CD4-positive, alpha-beta T cell treated with Interleukin-17A for 1 hour (primary cell): ENCODE results near the gene SFRP4.
"Not testable (repeated sequence)": the region's sequence is repeated elsewhere in the genome, so short reads cannot be mapped to it uniquely, and the experiment has no call there.

Experiments used
- DNase-seq: peaks from one replicate; pipeline ENCODE4 v3.0.0-alpha.2; 2020

SFRP4 gene

DNA sequence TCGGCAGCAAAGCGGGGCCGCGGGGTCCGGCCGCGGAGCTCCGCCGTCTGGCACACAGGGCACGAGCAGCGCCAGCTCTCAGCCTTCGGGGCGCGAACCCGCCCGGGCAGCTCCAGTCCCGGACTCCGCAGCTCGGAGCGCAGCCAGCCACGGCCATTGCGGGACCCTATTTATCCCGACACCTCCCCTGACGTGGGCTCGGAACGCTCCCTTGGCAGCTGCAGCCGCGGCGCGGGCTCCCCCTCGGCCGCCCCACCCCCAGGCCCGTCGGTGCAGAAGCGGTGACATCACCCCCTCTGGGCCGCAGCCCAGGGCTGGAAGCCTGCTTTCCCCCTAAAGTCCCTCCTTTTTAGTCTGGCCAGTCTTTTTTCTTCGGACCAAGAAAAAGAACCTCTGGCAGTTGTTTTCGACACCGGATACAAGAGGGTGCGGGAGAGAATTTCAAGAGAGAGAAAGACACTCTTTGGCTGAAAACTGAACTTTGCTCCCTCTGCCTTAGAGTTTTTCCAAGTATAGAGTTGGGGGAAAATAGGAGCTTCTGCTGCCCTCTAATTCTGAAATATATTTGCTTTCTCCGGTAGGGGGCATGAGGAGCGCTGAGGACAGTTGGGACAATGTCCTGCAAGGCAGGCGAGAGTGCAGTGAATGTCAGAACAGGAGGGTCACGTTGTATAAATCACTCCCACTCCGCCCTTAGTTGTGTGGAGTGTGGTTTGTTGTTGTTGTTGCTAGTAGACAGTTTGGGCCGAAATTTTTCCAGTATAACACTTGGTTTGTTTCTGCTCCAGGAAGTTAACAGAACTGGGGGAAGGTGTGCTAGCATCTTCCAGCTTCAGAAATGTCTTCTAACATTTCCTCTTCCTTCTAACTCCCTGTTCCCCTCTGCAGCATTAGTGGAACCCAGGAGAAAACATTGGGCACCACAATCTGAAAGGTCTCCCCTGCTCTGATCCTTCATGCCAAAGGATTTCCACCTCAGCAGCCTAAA lies at the start of gene SFRP4:
TSS of gene SFRP4 (minus strand) at position 145 of the 988 bp plus-strand sequence. CDS start 280 bp downstream, outside the sequence.
- peak; percentile 11 for DNase-seq

DNA sequence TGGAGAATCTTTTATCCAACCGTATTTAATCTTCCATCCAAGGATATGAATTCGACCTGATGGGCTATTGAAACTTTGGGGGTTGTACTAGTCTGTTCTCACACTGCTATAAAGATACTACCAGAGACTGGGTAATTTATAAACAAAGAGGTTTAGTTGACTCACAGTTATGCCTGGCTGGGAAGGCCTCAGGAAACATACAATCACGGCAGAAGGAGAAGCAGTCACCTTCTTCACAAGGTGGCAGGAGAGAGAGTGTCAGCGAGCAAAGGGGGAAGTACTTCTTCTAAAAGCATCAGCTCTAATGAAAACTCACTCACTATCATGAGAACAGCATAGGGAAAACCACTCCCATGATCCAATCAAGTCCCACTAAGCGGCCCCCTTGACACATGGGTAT lies 47.6 kb upstream of the SFRP4 start:
- DNase-seq = no peak

GRCh38 chr7:37961251-37961650 lies 44.6 kb upstream of the SFRP4 start:
- no peak for DNase-seq

DNA sequence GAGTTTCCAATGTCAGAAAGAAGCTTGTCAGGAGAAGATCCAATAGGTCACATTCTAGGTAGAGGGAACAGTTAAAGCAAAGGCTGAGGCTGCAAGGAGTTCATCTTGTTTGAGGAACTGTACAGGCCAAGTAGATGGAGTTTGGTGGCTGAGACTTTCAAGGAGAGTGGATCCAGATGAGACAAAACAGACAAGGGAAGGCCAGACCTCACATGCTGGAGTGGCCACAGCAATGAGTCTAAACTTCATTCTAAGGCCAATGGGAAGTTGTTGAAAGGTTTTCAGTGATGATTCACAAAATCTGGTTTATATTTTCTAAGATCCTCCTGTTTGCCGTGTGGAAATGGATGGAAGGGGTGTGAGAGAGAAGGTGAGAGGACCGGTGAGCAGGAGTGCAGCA lies 43.9 kb upstream of the SFRP4 start:
- DNase-seq = no peak

DNA sequence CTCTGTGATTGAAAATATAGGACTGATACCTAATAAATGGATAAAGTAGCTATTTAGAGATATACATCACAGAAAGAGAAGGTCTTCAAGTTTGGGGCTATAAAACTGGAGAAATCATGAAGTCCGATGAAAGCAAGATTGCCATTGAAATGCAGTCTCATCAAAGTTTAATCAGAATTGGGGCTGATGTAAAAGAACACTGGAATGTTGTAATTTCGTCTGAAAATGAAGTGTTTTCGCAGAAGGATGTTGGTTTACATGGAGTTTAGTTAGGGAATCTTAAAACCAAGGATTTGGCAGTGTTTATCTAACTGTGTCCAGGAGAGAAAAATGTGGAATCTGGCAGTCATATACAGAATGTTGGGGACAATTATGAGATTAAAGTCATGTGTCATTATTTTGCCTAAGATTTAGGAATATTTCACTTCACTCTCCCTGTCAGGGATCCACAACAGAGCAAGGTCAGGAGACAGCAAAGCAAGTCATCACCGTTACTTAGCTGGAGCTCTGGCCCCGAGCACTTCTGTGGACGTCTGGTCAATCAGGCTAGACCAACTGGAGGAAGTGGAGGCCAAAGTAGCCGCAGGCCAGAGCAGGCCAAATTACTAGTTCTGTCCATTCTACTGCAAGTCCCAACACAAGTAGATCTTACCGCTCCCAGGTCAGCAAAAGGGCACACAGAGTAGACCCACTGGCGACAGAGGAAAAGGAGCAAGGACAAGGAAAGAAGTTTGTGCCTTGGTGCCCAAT lies 40.8 kb upstream of the SFRP4 start:
- DNase-seq = no peak

DNA sequence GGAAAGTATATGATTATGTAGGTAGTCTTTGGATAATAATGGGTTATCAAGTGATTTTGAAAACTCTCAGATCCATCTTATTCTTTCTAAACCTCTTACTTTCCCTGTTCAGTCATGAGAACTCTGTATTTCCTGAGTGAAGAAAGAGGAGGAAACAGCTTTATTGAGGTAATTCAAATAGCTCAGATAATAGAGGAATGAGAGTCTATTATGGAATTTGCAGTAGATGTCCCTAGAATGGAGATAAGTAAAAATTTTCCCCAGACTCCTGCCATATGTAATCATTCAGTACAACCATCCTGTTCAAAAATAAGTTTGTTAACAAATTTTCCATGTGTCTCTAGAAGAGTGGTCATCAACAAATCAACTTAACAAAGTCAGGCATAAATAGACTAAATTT lies 40.2 kb upstream of the SFRP4 start:
- DNase-seq = no peak

- not testable (repeated sequence) for DNase-seq
Observed at GRCh38 chr7:37954217-37954616, 37.6 kb upstream of the SFRP4 start.

DNA sequence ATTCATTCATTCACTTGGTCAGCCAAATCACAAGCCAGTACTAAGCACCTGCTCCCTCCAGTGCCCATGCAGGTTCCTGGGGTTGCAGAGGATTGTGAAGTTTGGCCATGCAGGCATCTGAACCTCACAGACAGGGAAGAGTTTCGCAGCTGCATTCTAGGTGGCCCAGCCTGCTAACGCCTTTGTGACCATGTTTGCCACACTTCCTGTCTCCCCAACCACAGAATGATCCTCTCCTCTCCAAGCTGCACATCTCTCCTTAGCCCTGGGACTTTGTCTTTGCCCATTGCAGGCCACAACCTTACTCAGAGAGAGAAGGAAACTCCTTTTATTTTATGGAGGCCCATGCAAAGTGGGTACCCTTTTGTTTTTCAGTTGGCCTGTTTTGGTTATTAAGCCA lies 35.6 kb upstream of the SFRP4 start:
- DNase-seq = no peak

GRCh38 chr7:37947941-37948210 lies 31.3 kb upstream of the SFRP4 start:
- DNase-seq = no peak

DNA sequence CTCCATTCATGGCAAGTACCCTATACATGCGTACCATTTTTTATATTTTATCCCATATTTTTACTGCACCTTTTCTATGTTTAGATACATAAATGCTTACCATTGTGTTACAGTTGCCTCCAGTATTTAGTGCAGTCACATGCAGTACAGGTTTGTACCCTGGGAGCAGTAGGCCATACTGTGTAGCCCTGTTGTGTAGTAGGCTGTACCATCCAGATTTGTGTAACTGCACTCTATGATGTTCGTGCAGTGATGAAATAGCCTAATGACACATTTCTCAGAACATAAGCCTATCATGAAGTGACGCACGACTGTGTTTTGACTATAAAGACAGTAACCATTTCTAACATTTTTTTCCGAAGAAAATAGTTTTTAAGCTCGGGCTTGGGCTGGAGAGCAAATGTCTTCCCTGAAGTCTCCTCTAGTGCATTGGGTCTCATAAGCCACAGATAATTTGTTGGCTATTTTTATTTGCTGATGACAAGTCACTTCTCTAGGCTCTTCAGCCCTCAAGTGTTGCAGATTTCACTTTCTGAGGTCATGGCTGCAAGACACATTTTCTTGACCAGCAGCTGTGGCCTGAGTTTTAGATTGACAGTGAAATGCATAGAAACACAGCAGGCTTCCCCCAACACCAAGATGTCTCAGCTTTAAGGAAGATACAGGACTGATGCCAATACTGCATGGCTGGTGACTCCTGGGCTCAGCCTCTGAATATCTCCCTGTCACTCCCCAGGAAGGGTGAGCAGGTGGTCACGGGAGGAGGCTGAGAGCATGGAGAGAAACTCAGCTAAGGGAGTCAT lies 30.7 kb upstream of the SFRP4 start:
- DNase-seq = no peak

DNA sequence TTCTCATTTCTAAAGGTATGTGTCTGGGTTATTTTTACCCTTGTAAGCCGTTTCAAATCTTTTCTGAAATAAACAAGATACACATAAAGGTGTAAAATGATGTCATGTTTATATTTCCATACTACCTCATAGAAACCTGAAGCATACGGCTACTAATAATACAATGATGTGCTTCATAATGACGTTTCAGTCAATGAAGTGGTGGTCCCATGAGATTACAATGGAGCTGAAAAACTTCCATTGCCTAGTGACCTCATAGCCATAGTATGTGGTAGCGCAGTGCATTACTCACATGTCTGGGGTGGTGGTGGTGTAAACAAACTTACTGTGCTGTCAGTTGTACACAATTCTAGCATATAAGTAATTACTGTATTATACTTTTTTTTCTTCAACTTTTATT lies 28.7 kb upstream of the SFRP4 start:
- no peak for DNase-seq

DNA sequence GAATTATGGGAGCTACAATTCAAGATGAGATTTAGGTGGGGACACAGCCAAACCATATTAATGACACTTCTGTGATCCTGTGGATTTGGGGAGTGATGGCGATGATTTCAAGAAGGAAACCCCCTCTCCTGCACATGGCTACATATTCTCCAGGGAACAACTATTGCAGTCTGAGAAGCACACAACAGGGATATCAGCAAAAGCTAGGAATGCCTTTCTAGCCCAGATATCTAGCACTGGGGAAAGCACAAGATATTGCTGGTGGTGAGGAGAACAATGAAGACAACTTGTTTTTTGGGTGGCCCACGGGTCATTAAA lies 28.1 kb upstream of the SFRP4 start:
- DNase-seq = no peak

DNA sequence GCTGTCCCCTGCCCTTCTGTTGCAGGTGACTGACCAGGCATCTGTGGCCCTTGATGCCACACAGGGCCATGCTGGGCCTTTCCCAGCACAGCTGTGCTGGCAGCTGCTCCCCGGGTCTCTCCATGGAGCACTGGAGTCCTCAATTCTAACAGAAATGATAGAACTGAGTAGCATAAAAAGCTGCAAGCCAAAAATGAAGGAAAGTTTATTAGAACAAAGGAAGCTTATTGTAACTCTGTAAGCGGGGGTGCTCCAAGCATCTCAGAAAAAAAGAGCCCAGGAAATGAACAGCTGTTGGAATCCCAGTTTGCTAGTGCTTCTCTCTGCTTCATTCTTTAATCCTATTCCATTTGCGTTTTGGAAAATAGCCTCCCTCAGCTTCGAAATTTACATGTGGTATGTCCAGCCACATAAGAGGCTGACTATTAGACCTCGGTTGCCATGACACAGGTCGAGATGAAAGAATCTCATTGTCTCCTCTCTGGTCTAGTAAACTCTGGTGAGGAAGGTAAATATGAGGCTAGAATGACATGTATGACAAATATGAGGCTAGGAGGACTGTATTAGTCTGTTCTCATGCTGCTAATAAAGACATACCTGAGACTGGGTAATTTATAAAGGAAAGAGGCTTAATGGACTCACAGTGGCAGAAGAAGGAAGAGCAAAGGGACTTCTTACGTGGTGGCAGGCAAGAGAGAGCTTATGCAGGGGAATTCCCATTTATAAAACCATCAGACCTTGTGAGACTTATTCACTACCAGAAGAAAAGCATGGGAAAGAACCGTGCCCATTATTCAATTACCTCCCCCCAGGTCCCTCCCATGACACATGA lies 27.5 kb upstream of the SFRP4 start:
- DNase-seq = no peak

DNA sequence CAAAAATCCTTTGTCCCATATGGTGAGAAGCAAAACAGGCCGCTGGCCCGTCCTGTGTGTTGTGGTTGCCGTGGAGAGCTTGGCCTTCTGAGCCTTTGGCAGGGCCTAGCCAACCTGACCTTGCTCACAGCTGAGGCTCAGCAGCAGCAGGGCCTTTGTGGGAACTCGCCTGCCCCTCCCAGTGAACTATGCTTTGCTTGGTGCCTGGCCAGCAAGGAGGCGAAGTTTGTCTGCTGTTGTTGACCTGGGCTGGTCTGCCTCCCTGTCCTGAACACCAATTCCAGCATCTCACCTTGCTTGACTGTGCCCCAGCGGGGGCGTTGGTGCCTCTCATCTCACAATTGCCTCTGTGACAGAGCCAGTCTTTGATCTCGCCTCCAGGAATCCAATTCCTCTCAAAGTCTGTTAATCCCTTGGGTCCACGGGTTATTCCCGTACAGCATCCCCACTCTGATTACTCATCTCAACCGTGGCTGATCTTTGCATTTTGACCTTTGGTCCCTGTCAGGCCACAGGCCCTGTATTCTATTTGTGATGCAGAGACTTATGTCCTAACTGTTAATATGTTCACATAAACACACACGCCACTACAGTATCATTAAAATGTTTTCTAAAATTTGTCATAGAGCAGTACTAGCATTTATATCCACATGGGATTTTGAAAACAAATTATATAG lies 26.5 kb upstream of the SFRP4 start:
- DNase-seq = no peak

GRCh38 chr7:37933018-37933566 lies 16.5 kb upstream of the SFRP4 start:
- no peak for DNase-seq

DNA sequence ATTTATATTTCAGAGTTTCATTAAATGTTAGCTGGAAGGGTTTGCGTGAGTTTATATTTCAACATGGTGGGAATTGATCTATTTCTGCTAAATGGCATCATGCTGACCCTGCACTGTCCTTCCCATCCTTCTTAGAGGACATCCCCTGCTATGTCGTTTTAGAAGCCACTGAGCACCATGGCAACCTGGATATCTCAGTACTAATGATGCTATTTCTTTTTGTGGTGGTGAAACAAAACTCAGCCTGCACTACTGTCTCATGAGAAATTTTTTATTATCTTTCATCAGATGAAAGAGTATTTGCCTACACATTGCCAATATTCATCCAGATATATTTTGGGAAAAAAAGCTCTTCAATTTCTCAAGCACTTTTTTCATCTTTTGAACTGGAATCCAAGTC lies 15.9 kb upstream of the SFRP4 start:
- DNase-seq = no peak

DNA sequence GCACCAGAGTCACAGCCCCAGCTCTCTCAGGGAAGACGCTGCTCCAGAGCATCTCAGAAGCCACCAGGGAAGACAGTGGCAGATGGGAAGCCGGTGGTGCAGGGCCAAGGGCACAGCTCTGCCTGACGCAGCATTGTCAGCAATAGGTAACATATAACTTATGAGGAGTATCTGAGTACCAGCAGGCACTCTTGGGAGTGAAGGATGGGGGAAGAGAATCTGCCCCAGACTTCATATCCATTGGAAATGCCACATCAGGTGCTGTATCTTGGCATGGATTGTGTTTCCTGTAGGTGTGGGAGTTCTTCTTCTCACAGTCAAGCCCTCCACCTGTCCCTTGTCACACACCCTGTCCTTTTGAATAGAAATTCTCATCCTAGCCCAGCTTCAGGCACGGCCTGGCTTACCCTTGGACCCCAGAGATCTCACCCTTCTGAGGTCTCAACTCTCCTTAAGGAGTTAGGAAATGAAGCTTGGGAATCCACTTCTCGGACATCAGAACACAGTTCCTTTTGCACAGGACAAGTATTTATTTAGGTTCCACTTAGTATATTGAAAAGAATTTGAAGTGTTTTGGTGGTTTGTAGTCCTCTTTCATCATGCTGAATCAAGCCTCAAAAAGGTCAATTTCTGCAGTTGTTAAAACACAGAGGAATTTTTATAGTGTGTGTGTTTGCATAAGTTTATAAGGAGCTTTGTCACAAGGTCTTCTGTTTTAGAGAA lies 13.8 kb upstream of the SFRP4 start:
- no peak for DNase-seq

DNA sequence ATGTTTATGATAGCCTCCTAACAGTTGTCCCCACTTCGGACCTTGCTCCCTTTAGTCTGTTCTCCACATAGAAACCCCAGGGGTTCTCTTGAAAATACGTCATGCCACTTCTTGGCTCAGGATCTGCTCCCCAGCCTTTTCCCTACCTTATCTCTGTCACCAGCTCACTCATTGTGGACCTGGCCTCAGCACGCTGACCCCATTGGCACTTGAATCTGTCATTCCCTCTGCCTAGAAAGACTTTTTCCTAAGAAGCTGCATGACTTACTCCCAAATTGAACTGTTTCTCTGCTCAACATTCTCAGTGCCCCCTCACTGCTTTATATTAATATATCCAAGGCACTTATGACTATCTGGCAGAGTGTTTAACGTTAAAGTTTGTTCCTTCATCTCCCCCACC lies 12.3 kb upstream of the SFRP4 start:
- no peak for DNase-seq

DNA sequence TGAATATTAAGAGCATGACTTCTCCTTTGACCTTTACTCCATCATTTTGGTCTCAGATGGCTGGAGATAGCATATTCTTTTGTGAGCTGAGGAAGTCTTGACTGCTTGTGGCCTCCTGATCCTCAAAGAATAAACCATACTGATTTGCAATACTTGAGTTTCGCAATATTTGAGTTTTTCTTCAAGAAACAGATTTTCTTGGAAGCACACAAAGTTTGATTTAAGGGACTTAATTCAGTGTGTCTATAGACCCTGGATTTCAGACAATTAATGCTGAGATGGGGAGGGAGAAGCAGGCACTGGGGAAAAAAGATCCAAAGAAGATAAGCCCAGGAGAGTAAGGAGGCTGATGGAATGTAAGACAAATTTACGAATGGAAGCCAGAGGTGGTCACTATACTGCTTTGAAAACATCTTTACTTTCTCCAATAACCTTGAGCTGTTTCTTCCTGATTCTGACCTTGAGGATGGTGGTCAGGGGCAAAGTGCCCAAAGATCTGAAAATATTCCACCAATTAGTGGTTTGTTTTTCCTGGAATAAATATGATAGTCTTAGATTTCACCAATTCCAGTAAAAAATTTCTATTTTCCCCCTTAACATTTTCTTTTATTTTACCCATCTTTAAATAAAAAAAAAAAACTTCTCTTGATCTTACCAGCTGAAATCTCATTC lies 11.3 kb upstream of the SFRP4 start:
- DNase-seq = no peak

DNA sequence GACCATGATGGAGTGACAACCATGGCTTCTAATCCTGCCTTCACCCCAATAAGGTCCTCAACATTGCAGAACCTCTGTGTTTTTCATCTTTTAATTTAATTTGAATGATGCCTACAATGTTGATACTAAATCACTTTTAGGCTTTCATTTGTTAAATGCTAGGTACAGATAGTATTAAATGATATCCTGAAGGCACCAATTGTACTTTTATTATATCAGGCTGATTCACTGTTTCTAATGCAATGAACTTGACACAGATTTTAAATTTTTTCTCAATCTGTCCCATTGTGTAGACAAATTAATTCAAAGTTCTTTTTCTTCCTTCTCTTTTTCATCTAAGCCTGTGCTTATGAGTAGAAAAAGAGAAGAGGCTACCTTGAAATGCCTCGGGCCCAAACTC lies 9.0 kb upstream of the SFRP4 start:
- no peak for DNase-seq
